Measurements from ENCODE around the gene AKIRIN2. TPM values are rescaled to one million over a fixed set of nuclear protein-coding genes. Genes with fewer than 3 reads are reported as not detected.
A peak's percentile ranks its signal among the peaks of the same experiment; 100 is the strongest.

The AKIRIN2 gene
- total and polyA plus RNA-seq, 2 experiments from 2014 or later = 66.7 to 82.6 TPM

DNA sequence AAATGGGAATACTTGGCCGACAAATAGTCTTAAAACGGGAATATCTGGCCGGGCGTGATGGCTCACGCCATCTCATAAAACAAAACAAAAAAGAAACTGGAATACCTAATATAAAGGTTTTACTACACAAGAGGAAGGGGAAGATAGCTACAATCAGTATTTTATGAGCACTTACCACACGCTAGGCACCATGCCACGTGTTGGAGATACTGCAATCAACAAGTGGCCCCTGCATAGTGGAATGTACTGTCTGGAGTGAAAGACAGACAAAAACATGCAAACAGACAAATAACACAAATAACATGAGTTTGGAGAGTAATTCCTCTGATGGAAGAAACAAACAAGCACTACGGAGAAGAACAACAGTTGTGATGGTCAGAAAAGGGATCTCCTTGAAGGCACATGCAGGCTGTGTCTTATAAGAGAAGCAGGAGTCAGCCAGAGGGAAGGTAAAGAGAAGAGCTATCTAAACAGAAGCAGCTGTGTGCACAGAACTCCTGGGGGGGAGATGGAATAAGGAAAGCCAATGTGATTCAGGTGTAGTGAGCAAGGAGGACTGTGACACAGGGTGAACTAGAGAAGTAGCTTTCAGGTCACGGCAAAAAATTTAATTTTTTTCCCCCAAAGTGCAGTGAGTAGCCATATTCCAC, 39.1 kb upstream of the AKIRIN2 start:
- H3K4me1 ChIP-seq (ENCODE audit: low read depth) = no peaks in the 10 kb centered on the region
- TF ChIP-seq, protein P1, sequence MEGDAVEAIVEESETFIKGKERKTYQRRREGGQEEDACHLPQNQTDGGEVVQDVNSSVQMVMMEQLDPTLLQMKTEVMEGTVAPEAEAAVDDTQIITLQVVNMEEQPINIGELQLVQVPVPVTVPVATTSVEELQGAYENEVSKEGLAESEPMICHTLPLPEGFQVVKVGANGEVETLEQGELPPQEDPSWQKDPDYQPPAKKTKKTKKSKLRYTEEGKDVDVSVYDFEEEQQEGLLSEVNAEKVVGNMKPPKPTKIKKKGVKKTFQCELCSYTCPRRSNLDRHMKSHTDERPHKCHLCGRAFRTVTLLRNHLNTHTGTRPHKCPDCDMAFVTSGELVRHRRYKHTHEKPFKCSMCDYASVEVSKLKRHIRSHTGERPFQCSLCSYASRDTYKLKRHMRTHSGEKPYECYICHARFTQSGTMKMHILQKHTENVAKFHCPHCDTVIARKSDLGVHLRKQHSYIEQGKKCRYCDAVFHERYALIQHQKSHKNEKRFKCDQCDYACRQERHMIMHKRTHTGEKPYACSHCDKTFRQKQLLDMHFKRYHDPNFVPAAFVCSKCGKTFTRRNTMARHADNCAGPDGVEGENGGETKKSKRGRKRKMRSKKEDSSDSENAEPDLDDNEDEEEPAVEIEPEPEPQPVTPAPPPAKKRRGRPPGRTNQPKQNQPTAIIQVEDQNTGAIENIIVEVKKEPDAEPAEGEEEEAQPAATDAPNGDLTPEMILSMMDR (IDR thresholded peaks at IDR 0.05; ENCODE audit: low read depth, low read length) = no peak
- DNase-seq (ENCODE audit: low read depth in 1 of 2, low spot score in 1 of 2) = no peak

GRCh38 chr6:87738744-87739143, 36.7 kb upstream of the AKIRIN2 start:
- TF ChIP-seq, protein P1 (IDR thresholded peaks at IDR 0.05; ENCODE audit: low read depth, low read length) = no peak
- no peak overlapping the region for H3K4me3 ChIP-seq

More for the DNA sequence above, 39.1 kb upstream of the AKIRIN2 start:
- no peak overlapping the region for H3K27ac ChIP-seq
- no peak overlapping the region for H3K4me3 ChIP-seq
- no peaks in the 10 kb centered on the region for H3K9me3 ChIP-seq (ENCODE audit: low read depth)
- no peaks in the 10 kb centered on the region for H3K36me3 ChIP-seq
- no peaks in the 10 kb centered on the region for H3K27me3 ChIP-seq

DNA sequence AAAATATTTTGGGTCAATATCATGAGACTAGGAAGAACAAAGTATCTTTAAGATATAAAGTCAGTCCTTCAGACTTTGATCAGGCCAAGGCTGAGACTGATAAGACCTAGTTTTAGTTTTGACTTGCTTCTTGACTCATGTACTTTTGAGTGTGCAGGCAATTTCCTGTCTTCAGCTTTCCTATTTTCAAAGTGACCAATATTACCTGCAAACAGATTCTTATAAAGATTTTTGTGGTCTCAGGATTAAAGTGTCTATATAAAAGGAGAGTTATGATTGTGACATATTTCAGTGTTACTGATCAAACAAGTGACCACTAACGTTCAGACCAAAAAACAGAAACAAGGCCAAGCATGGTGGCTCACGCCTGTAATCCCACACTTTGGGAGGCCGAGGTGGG, 36.0 kb upstream of the AKIRIN2 start:
- no peak for DNase-seq (ENCODE audit: low read depth in 1 of 2, low spot score in 1 of 2)
- no peak overlapping the region for H3K4me3 ChIP-seq
- H3K27me3 ChIP-seq = no peaks in the 10 kb centered on the region
- no peaks in the 10 kb centered on the region for H3K9me3 ChIP-seq (ENCODE audit: low read depth)
- H3K27ac ChIP-seq = no peak overlapping the region
- no peaks in the 10 kb centered on the region for H3K4me1 ChIP-seq (ENCODE audit: low read depth)
- TF ChIP-seq, protein P1 (IDR thresholded peaks at IDR 0.05; ENCODE audit: low read depth, low read length) = no peak
- no peaks in the 10 kb centered on the region for H3K36me3 ChIP-seq

More at GRCh38 chr6:87738744-87739143, 36.7 kb upstream of the AKIRIN2 start:
- no peak for DNase-seq (ENCODE audit: low read depth in 1 of 2, low spot score in 1 of 2)
- no peaks in the 10 kb centered on the region for H3K36me3 ChIP-seq
- H3K27ac ChIP-seq = no peak overlapping the region
- H3K4me1 ChIP-seq (ENCODE audit: low read depth) = no peaks in the 10 kb centered on the region
- H3K27me3 ChIP-seq = no peaks in the 10 kb centered on the region
- H3K9me3 ChIP-seq (ENCODE audit: low read depth) = no peaks in the 10 kb centered on the region

DNA sequence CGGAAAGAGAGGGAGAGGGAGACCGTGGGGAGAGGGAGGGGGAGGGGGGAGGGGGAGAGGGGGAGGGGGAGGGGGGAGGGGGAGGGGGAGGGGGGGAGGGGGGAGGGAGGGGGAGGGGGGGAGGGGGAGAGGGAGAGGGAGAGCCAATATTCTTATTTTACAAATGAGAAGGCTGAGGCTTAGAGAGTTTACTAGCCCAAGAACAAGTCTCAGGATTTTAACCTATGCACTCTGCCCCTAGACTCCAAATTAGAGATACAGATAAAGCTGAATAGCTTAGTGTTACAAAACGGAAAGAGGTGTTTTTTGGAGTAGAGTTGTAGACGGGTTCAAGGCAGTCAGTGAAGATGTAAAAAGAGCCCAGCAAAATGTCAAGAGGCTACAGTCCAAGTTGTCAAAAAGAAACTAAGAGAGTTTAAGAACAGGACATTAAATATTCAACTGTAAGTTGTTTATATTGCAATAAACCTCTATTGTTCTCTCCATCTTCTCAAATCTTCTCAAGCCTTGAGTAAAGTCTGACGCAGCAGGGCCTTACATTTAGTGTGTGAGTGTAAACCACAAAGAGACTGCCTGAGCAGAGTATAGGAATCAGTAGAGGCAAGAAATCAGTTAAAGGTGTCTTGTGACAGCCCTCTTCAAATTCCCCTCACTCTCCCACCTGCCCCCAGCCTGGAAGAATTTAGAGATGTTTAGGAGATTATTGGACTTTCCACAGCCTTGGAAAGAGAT, 34.9 kb upstream of the AKIRIN2 start:
- no peak overlapping the region for H3K27ac ChIP-seq
- no peak for DNase-seq (ENCODE audit: low read depth in 1 of 2, low spot score in 1 of 2)
- TF ChIP-seq, protein P1 (IDR thresholded peaks at IDR 0.05; ENCODE audit: low read depth, low read length) = no peak
- H3K9me3 ChIP-seq (ENCODE audit: low read depth) = no peaks in the 10 kb centered on the region
- H3K4me1 ChIP-seq (ENCODE audit: low read depth) = no peaks in the 10 kb centered on the region
- H3K4me3 ChIP-seq = no peak overlapping the region
- no peaks in the 10 kb centered on the region for H3K27me3 ChIP-seq
- no peaks in the 10 kb centered on the region for H3K36me3 ChIP-seq

- Histone ChIP-seq H3K27me3 (no peaks in the 10 kb centered on the region), H3K36me3 (no peaks in the 10 kb centered on the region), H3K9me3 (ENCODE audit: low read depth) (no peaks in the 10 kb centered on the region), H3K4me3 (no peak overlapping the region), H3K27ac (no peak overlapping the region), H3K4me1 (ENCODE audit: low read depth) (no peaks in the 10 kb centered on the region)
- TF ChIP-seq, protein P1 (IDR thresholded peaks at IDR 0.05; ENCODE audit: low read depth, low read length) = no peak
- peak in 1 of 2 donors; percentile 99 for DNase-seq (ENCODE audit: low read depth in 1 of 2, low spot score in 1 of 2)
Measured at GRCh38 chr6:87731818-87732661, 30.0 kb upstream of the AKIRIN2 start.

Data from cardiac muscle cell (in vitro differentiated cells and primary cell).